Measurements from ENCODE around the gene OR6C70. TPM values are rescaled to one million over a fixed set of nuclear protein-coding genes. Genes with fewer than 3 reads are reported as not detected.

The OR6C70 gene
- total RNA-seq, 1 donor from 2014 or later: not detected

Other genes starting within 250 kb of the OR6C70 start
- gene OR10A7, start 249.1 kb downstream of the OR6C70 start, total RNA-seq: not detected
- gene OR6C74, start 225.5 kb downstream of the OR6C70 start, total RNA-seq: not detected
- not detected for gene OR6C6, start 173.6 kb downstream of the OR6C70 start, total RNA-seq
- not detected for gene OR6C1, start 155.8 kb downstream of the OR6C70 start, total RNA-seq
- gene OR6C3, start 139.4 kb downstream of the OR6C70 start, total RNA-seq: not detected
- not detected for gene OR6C75, start 107.2 kb downstream of the OR6C70 start, total RNA-seq
- gene OR6C65, start 69.6 kb downstream of the OR6C70 start, total RNA-seq: not detected
- not detected for gene OR6C76, start 43.9 kb downstream of the OR6C70 start, total RNA-seq
- gene OR6C2, start 26.1 kb downstream of the OR6C70 start, total RNA-seq: not detected
- gene OR6C68, start 22.2 kb upstream of the OR6C70 start, total RNA-seq: not detected
- not detected for gene OR6C4, start 79.5 kb upstream of the OR6C70 start, total RNA-seq
- gene OR2AP1, start 102.3 kb upstream of the OR6C70 start, total RNA-seq: not detected
- gene OR10P1, start 166.8 kb upstream of the OR6C70 start, total RNA-seq: not detected
- gene ITGA7, start 237.8 kb upstream of the OR6C70 start, total RNA-seq: 278 TPM
- 78.9 TPM for gene BLOC1S1, start 245.9 kb upstream of the OR6C70 start, total RNA-seq

Measured in tongue (tissue), 1 donor.